NCI-H446 (cell line): ENCODE results near the gene TRPC5OS.

Experiments
- DNase-seq, 2 experiments: peaks; one replicate each; lab custom pipeline; 2025; lab: John Stamatoyannopoulos, UW

The TRPC5OS gene

DNA sequence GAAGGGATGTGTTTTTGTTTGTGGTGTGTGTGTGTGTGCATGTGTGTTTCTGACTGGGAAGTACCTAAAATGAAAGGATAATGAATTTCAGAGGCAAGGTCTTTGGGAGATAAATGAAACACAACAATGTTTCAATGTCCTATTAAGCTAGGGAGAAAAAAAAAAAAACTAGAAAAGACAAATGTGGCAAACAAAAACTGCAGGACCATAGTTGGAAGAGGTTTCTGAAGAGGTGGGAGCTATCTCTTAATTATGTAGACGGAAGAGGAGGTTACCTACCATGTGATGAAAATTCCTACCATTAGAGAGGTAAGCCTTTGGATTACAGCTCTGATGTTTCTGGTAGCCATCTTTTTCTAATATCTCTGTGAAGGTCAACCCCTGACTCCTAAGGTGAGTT is at the start of gene TRPC5OS:
Gene TRPC5OS, plus strand, starts transcription at position 301 of the 400 bp plus-strand sequence. CDS start 25,669 bp downstream, outside the sequence.
- no peak for DNase-seq

DNA sequence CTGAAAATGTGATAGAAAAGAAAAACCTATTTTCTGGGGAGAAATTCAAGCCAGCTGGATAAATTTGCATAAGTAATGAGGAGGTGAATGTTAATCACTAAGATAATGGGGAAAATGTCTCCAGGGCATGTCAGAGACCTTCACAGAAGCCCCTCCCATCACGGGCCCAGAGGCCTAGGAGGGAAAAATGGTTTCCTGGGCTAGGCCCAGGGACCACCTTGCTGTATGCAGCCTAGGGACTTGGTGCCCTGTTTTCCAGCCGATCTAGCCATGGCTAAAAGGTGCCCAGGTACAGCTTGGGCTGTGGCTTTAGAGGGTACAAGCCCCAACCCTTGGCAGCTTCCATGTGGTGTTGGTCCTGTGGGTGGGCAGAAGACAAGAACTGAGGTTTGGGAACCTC is 46.6 kb upstream of the TRPC5OS start:
- DNase-seq = no peak

DNA sequence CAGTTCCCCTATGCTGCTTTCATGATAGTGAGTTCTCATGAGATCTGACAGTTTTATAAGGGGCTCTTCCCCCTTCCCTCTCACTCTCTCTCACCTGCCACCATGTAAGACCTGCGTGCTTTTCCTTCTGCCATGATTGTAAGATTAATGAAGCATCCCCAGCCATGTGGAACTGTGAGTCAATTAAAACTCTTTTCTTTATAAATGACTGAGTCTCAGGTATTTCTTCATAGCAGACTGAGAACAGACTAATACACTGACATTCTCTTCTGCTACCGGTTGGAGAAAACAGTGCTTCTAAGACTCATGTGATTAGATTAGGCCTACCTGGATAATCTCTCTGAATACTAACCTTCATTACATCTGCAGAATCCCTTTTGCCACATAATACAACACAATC is 45.4 kb upstream of the TRPC5OS start:
- no peak for DNase-seq

GRCh38 chrX:111831343-111831742 is 44.6 kb upstream of the TRPC5OS start:
- DNase-seq = no peak

DNA sequence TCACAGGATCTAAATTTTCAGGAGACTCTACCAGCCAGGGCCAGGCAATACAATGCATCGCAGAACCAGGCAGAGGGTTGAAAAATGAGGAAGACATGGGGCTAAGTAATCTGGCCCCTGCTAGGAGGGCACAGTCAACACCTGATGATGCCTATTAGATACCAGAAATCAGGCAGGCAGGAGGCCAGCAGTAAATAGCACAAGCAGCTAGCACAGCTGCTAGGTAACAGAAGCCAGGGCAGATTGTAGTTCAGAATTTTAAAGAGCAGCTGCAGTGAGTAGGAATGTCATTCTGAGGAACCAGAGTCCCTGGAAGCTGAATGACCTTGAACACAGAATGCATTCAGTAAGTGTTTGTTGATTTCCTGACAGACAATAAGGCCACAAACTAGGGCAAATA is 38.8 kb upstream of the TRPC5OS start:
- DNase-seq = no peak

DNA sequence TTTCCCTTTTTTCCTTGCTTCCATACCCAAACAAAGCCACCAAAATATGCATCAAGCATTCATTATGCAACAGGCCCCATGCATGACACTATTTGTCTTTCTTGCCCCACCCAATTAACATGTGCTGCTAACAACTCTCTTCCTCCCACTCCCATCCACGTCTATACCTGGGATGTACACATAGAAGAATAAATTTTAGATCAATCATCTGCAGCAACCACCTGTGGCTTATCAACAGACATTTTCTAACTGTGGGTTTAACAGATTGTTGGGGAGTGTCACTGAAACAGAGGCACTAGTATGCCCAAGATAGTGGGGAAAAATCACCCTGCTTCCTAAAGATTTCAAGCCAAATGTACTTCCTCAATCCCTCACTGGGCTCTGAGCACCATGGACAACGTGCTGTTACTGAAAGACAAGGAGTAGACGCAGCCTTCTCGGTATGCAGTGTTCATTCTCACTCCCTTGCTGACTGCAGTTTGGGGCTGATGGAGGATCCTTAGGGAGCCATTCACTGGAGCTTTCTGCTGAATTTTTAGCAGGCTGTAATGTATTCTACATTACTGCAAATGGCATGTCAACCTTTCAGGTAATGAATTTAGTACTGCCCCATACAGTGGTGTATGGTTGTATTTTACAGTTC is 28.4 kb upstream of the TRPC5OS start:
- no peak for DNase-seq

- no peak for DNase-seq
Observed at GRCh38 chrX:111848541-111848940, 27.4 kb upstream of the TRPC5OS start.

- DNase-seq = no peak
Observed at GRCh38 chrX:111850975-111851374, 25.0 kb upstream of the TRPC5OS start.

DNA sequence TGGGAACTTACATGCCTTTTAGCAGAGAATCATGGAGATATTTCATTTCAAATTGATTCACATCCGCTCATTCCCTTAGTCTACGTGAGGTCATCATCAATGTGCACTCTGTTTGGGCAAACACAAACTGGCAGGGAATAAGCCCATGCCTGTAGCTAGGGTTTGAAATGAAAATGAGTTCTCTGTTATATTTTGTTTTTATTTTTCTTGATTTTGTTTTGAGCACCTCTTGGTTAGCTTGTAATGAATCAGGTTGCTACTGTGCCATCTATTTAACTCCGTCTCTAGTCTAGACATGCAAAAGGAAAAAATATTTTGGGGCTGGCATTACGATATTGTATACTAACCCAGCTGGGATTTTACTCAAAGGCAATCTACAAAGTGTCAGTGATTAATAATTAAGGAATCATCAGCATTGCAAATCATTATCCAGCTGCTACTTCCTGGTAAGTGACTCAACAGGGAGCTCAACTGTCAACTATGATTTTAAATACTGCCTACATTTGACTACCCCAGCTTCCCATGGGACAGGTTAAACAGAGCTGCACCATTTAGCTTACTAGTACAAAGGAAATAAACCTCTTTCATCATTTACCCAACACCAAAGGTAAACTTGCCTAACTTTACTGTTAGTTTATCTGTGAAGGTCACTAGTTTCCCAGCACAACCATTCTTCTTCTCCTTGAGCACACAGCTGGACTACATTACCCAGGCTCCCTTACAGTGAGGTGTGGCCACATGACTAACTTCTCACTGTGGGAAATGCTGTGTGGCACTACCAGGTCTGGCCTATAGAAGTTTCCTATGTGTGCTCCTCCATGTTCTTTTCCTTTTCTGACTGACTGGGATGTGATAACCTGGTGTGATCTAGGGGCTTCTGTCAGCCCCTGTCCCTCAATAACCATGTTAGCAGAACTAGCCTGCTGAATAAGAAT is 21.2 kb upstream of the TRPC5OS start:
- no peak for DNase-seq

GRCh38 chrX:111857534-111858060 is 18.4 kb upstream of the TRPC5OS start:
- DNase-seq = no peak

- no peak for DNase-seq
Observed at GRCh38 chrX:111861605-111862004, 14.4 kb upstream of the TRPC5OS start.

GRCh38 chrX:111867236-111867635 is 8.7 kb upstream of the TRPC5OS start:
- DNase-seq = no peak

DNA sequence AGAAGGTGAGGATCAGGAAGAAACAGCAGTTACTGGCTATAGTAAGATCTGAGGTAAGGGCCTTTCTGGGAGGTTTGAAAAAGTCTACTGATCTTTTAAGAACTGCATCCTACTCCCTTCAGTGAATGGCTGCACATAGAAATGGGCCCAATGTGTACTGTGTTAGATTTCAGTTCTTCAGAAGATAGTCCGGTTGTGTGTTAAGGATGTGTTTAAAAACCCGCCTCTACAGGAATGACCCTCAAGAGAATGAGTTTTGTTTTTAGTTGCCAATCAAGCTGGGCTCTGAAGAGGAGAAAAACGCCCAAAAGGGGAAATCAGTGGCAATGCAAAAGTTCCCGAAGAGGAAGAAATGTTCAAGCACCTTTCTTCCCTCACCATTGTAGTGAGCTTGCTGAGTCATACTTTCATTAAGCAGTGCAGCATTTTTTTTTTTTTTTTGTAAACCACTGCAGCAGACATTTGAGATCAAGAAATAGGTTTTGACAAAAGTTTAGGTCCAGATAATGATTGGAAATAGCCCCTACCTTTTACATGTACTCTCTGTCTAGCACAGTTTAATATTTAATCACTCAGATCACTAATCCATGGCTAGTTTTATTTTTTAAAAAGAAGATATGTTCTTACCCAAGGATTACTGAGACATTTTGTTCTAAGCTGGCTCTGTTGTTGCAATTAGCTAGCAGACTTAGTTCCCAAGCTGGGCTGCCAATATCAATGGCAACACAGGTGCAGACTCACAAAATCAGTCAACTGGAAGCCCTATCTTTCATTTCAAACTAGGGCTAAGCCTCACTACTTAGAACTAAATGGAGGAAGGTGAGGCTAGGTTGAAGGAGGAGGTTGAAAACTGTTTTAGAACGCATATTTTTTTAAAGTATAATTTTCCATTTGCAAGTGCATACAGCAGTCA is 7.0 kb upstream of the TRPC5OS start:
- no peak for DNase-seq

DNA sequence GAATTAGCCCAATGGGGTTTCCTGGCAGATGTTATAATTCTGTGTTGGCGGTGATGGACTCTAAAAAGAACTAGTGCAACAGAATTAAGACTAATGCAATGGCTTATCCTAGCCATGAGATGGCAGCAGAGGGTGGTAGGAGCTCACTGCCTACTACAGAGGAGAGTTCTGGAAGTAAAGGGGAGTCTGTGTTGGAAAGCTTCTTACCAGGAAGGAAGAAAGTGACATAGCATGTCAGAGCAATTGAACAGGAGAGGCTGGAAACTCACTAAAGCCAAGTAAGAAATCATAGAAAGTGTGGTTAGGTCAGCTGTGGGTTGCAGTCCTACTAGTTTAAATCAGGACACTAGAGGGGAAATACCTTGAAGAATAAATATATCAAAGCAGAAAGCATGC is 6.3 kb upstream of the TRPC5OS start:
- peak; percentile 8 to 35 for DNase-seq

DNA sequence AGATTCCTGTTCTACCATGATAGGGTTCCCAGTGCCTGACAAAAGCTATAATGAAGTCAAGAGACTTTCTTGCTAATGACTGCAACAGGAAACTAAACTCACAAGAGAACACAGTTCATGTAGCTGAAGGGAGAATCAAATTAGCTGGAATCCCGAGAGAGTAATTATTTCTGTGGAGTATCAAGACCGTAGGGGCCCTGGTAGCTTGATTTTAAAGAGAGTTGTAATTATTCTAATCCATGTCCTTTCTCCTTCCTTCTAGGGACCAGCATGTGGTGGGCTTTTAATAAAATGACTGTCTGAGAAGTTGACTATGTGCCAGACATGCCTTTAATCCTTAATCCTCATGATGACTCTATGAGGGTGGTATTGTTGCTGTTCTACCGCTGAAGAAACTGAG is 1.7 kb upstream of the TRPC5OS start:
- DNase-seq = no peak

DNA sequence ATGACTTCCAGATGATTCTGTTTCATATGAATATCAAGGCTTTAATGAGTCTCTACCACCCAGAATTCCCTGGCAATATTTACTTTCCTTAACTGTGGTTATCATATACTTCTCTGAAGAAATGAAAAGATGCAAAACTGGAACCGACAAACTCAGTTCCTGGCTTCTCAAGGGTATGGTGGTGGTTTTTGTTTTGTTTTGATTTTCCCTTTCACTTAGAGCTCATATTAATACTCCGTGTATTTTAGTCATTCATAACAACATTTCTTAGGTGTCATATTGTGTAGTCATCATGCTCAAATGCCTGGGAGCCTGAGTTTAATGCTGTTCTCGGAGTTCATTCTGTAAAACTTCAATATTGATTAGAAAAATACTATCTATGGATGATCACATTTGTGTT is 665 bp downstream of the TRPC5OS start:
- no peak for DNase-seq

- DNase-seq = no peak
Observed at GRCh38 chrX:111877681-111878080, 1.7 kb downstream of the TRPC5OS start.

DNA sequence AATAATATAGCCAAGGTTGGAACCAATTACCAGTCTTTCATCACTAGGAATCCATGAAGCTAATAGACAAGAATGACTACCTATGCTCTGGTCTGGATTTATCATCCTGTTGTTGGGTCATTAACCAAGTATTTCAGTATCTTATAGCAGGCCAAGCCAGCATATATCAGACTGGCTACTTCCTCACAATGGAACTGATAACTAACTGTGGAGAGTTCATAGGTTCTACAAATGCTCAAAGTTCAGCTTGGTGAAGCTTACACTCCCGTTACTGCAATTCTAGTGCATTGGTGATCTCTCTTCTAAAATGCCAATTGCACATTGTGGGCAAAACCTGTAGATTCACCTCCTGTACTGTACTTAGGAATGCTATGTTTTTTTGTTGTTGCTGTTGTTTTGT is 4.8 kb downstream of the TRPC5OS start:
- no peak for DNase-seq

GRCh38 chrX:111881715-111882114 is 5.7 kb downstream of the TRPC5OS start:
- no peak for DNase-seq

GRCh38 chrX:111886678-111887077 is 10.7 kb downstream of the TRPC5OS start:
- no peak for DNase-seq

- DNase-seq = no peak
Observed at GRCh38 chrX:111888600-111888999, 12.6 kb downstream of the TRPC5OS start.

GRCh38 chrX:111892375-111892774 is 16.4 kb downstream of the TRPC5OS start:
- DNase-seq = no peak
